ENCODE data around the gene TRAPPC6A. TPM values are rescaled to one million over a fixed set of nuclear protein-coding genes. Genes with fewer than 3 reads are reported as not detected.

Gene TRAPPC6A
- total and polyA plus RNA-seq, 2 of the 13 experiments (the other 11 are each of a cell fraction or from before 2014, with no cell fraction given) = 6.5 to 21.0 TPM

GRCh38 chr19:45168767-45169351 lies 9.2 kb downstream of the TRAPPC6A start (continued):
- TF ChIP-seq TARDBP (CRISPR knock-in tag; IDR thresholded peaks at IDR 0.05) (no peak), TCF7 (IDR thresholded peaks at IDR 0.05; ENCODE audit: low read depth) (no peak), EP300 (IDR thresholded peaks at IDR 0.05; ENCODE audit: low read depth in 2 of 2, low read length in 2 of 2) (no peak), EP300 (CRISPR knock-in tag; IDR thresholded peaks at IDR 0.05; ENCODE audit: borderline replicate concordance) (no peak), GTF3A (CRISPR knock-in tag; conservative IDR thresholded peaks at IDR 0.05) (no peak), ATM (IDR thresholded peaks at IDR 0.05; ENCODE audit: borderline replicate concordance) (no peak), ETS1 (CRISPR knock-in tag; IDR thresholded peaks at IDR 0.05) (no peak), SMC3 (IDR thresholded peaks at IDR 0.05; ENCODE audit: low read length) (no peak), TBL1XR1 (IDR thresholded peaks at IDR 0.05; ENCODE audit: borderline replicate concordance, low read length, partially characterized antibody) (no peak), ZNF160 (CRISPR knock-in tag; IDR thresholded peaks at IDR 0.05) (no peak), CEBPZ (IDR thresholded peaks at IDR 0.05; ENCODE audit: low read length) (no peak), SNAPC4 (CRISPR knock-in tag; IDR thresholded peaks at IDR 0.05) (no peak), NR2F1 (CRISPR knock-in tag; IDR thresholded peaks at IDR 0.05) (no peak; a peak in 1 of 4 replicates), ZNF558 (CRISPR knock-in tag; IDR thresholded peaks at IDR 0.05; ENCODE audit: borderline replicate concordance) (no peak), ZNF234 (CRISPR knock-in tag; conservative IDR thresholded peaks at IDR 0.05) (no peak), ZFAT (CRISPR knock-in tag; conservative IDR thresholded peaks at IDR 0.05) (no peak), ZNF567 (CRISPR knock-in tag; IDR thresholded peaks at IDR 0.05; ENCODE audit: borderline replicate concordance) (no peak)

Data from HepG2 (cell line).